Cardiac septum (tissue), 1 donor: ENCODE results near the gene NFYB. TPM values are rescaled to one million over a fixed set of nuclear protein-coding genes. Genes with fewer than 3 reads are reported as not detected.
A peak's percentile ranks its signal among the peaks of the same experiment; 100 is the strongest.
"Not testable (repeated sequence)": the region's sequence is repeated elsewhere in the genome, so short reads cannot be mapped to it uniquely, and the experiment has no call there.

Source experiments
- DNase-seq: peaks from one replicate; pipeline ENCODE4 v3.0.0-alpha.2; 2020; ENCODE audit warnings: low spot score
- intact Hi-C: fragments of 100-400 bp; cut with DNase I; formaldehyde crosslinking; loops from one replicate; pipeline ENCODE4 v1.14.0; 2022
- long read RNA-seq: library from polyadenylated mRNA; unstranded; transcript quantifications from one replicate; pipeline ENCODE4 v2.0.0, GENCODE V29; 2021
- total RNA-seq: library from RNA; stranded (reverse); fragmentation: NEBNext Ultra II Directional; extraction: Animal tissue kit (Norgen Biotek cat#: 25700); gene quantifications from one replicate; pipeline ENCODE4 v1.2.1, GENCODE V29; 2021
- donor health status: DM: no; HTN: no; CAD: no.

NFYB gene
- total RNA-seq = 31.1 TPM
- long read RNA-seq, transcript NFYB-201 (8 exons, 3,512 nt) = minor isoform, 11 of 84 reads
- long read RNA-seq, transcript NFYB-205 (8 exons, 1,727 nt) = major isoform, 39 of 84 reads
- long read RNA-seq, partial matches to known transcripts = 3 of 84 reads
- long read RNA-seq, other reads (novel, unspliced or antisense) = 31 of 84 reads

DNA sequence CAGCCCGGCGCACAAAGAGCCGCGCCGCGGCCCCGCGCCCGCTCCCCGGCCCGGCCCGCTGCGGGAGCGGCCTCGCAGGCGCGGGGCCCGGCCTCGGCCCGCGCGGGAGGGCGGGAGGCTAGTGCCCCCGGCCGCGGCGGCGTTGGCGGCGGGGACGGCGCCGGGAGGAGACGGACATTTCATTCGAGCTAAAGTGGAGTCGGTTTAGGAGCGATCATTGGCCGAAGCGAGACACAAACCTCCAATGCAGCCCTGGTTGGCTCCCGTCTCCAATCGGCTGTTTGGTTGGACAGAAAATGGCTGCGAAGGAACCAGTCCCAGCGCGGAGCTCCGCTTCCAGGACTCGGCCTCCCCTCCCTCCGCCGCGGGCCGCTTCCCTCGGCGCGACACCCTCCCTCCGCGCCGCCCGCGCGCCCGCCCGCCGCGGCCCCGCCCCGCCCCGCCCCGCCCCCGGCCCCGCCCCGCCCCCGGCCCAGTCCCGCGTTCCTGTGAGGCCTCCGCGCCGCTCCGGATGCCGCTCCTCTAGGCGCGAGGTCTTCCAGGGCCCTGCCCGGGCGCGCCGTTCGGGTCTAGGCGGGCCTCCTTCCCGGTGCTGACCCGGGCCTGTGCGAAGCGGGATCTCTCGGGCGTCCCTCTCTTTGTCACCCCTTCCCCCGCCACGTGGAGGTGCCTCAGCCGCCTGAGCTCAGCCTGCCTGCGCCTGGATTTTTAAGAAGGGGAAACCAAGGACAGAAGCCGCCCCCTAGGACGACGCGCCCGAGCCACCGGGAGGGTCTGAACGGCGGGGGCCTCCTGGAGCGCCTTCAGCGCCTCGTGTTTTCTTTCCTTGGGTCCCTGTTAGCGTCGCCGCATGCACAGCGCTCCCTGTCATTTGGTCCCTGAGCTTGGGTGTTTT is at the start of gene NFYB:
TSS of gene NFYB (minus strand) at position 309 of the 895 bp plus-strand sequence. CDS start 2,757 bp downstream, outside the sequence.
- peak; percentile 97 for DNase-seq
- intact Hi-C loops = loop anchor here (5.0 kb wide), 1 partner anchor 76 kb away; the partner anchor contains the start of gene HCFC2

- intact Hi-C loops = no loop called here
- DNase-seq = no peak
These were observed 49.6 kb upstream of the NFYB start for GRCh38 chr12:104187446-104188155.

DNA sequence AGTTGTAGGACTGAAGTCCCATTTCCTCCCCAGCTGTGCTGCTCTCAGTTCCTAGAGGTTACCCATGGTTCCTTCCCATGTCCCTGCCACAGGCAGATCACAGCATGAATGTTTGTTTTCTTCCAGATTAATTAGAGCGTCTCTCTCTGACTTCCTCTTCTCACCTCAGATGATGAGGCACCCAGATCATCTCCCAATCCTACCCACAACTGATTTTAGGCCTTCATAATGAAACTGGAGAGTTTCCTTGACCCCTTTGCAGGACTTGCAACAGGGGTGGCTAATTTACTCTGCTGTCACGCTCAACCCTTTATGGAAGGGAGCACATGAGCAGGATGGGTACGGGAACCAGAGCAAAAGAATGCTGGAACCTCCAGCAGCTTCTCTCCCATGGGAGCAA is 45.4 kb upstream of the NFYB start:
- intact Hi-C loops = loop anchor here (5.0 kb wide), 1 partner anchor 34 kb away; the partner anchor contains the start of gene TXNRD1
- DNase-seq = no peak

- DNase-seq = no peak
- intact Hi-C loops = loop anchor here (5.0 kb wide), 1 partner anchor 35 kb away; the partner anchor contains the start of gene TXNRD1
These were observed 44.8 kb upstream of the NFYB start for GRCh38 chr12:104182621-104183378.

- intact Hi-C loops = loop anchor here (5.0 kb wide), 1 partner anchor 35 kb away; the partner anchor contains the start of gene TXNRD1
- DNase-seq = no peak
These were observed 44.1 kb upstream of the NFYB start for GRCh38 chr12:104182144-104182543.

DNA sequence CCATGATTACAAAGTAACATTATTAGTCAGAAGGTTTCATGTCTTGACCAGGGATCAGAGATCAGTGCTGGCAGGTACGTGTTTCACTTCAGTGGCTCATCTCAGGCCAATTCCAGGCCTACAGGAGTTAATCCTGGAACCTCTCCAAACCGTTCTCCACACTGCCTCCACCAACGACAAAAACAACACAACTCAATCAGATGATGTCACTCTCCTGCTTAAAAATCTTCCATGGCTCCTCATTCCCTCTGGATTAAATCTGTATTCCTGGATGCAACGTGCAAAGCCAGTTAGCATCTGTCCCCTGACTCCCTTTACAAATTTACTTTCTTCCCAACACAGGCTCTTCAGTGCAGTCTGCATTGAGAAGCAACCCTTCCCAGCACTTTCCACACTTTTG is 43.3 kb upstream of the NFYB start:
- intact Hi-C loops = loop anchor here (5.0 kb wide), 1 partner anchor 36 kb away; the partner anchor contains the start of gene TXNRD1
- DNase-seq = no peak

DNA sequence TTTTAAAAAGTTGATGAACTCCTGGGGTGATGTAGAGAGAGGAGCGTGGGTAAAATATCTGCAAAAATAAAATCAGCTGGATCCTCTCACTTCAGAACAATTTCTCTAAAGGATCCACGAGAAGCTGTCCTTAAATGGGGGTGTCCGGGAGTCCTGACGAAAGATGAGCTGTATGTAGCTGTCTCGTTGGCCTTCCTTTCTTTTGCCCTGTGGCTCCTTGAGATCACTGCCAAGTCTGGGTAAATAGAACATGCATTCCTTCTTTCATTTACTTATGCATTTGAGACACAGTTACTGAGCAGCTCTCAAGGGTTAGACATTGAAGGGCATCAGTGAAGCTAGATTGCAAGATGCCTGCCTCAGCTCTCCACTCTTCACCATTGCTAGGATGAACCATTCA is 42.4 kb upstream of the NFYB start:
- no peak for DNase-seq
- intact Hi-C loops = loop anchor here (5.0 kb wide), 1 partner anchor 37 kb away; the partner anchor contains the start of gene TXNRD1

GRCh38 chr12:104177663-104178501 is 39.9 kb upstream of the NFYB start:
- no peak for DNase-seq
- intact Hi-C loops = no loop called here

GRCh38 chr12:104177336-104177662 is 39.3 kb upstream of the NFYB start:
- no peak for DNase-seq
- intact Hi-C loops = no loop called here

- DNase-seq = no peak
- intact Hi-C loops = no loop called here
These were observed 37.8 kb upstream of the NFYB start for GRCh38 chr12:104175726-104176247.

- intact Hi-C loops, DNase-seq: not testable (repeated sequence)
These were observed 35.8 kb upstream of the NFYB start for GRCh38 chr12:104173804-104174203.

GRCh38 chr12:104172570-104172947 is 34.5 kb upstream of the NFYB start:
- DNase-seq = no peak
- intact Hi-C loops = no loop called here

DNA sequence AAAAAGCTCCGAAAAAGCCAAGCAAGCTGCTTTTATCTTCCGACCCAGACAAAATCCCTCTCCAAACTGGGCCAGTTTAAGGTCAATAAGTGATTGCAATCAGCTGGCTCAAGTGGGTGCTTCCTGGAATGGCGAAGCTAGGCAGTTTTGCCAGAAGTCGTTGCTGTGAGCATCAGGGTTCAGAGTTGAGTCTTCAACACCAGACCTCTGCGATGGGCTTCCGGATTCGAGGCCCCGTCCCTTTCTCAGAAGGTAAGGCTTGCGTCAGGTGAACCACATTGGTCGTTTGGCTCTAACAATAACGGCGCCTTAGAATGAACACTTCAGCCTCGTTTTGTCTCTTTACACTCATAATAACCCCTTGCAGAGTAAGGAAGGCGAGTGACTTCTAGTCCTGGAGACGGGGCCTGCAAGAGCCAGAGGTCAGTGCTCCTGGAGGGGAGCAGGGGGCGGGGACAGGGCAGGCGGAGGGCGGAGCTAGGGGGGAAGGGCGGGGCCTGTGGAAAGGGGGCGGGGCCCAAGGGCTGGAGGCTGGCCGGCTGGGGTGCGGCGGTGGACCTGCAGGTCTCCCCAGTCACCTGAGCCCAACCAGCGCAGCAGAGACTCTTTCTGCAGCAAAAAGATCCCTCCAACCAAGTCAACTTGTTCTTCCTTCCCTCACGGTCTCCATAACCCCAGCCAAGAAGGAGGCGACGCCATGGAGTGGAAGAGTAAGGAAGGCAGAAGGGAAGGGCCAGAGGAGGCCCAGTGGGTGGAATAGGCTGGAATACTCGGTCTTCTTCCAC is 34.0 kb upstream of the NFYB start:
- DNase-seq = no peak
- intact Hi-C loops = no loop called here

DNA sequence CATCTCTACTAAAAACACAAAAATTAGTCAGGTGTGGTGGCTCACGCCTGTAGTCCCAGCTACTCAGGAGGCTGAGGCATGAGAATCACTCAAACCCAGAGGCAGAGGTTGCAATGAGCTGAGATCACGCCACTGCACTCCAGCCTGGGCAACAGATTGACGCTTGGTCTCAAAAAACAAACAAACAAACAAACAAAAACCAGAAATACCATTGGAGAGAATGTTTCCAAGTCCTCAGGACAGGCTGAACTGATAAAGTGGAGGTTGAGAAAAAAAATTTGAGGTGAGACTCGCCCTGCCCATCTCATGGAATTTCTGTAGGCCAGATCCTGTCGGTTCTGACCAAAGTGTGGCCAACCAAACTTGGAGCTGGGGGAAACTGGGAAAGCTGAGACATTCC is 30.6 kb upstream of the NFYB start:
- no peak for DNase-seq
- intact Hi-C loops = no loop called here

- intact Hi-C loops = no loop called here
- no peak for DNase-seq
These were observed 29.8 kb upstream of the NFYB start for GRCh38 chr12:104167519-104168458.

DNA sequence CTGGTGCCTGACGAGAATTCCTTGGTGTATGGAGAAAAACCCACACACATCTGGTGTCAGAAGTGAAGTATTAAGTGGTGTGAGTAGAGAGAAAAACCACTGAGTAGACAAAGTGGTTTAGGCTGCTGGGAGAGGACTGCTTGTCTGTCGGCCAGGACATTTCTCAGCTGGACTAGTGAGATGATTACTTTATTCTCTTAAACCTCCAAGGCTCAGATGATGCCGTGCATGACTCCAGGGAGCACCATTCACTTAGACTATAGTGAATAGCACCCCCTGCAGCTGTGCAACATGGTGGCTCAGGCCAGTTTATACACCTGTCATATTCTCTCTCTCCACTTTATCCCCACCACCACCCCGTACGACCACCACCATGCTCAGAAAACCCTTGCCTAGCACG is 28.5 kb upstream of the NFYB start:
- DNase-seq = no peak

DNA sequence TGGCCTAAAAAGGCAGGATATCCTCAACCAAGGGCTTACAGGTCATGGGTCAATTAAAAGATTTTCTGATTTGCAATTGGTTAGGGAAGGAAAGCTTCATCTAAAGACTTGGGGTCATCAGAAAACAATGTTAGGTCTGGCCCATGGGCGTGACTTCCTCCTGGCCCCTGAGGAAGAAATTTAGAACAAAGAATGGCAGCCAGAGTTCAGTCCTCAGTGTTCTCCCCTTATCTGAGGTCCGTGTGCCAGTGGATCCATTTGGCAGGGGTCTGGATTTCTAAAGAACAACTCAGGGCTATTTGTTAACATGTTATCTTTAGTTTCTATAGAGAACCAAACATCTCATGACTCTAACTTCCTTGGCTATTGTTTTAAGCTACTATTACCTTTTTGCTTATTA is 27.8 kb upstream of the NFYB start:
- no peak for DNase-seq

More for the DNA sequence above, 28.5 kb upstream of the NFYB start:
- intact Hi-C loops = no loop called here

More for the DNA sequence above, 27.8 kb upstream of the NFYB start:
- intact Hi-C loops = no loop called here
